Esophagus muscularis mucosa (tissue), 4 donors: Measurements from ENCODE around the gene TP53AIP1. TPM values are rescaled to one million over a fixed set of nuclear protein-coding genes. Genes with fewer than 3 reads are reported as not detected.

ENCODE experiments used
- DNase-seq: peaks from one replicate; pipeline ENCODE4 v3.0.0-alpha.2; 2017; ENCODE audit errors: extremely low spot score
- H3K27ac ChIP-seq, 4 donors: fragments of 200-600 bp; sonication (generic); replicated peaks in 1 of 4; 1 replicate in 3 of 4; 2 replicates in 1 of 4; pipeline ENCODE4 v1.5.1; 2016 to 2019; ENCODE audit warnings: mild to moderate bottlenecking in 1 of 4
- H3K27me3 ChIP-seq, 4 donors: fragments of 200-600 bp; sonication (generic); one replicate each; pipeline versions ENCODE4 v1.5.1 to v1.6.0; 2016 to 2019
- H3K36me3 ChIP-seq, 4 donors: fragments of 200-600 bp; sonication (generic); one replicate each; pipeline ENCODE4 v1.5.1; 2016 to 2019
- H3K4me1 ChIP-seq, 4 donors: fragments of 200-600 bp; sonication (generic); one replicate each; pipeline ENCODE4 v1.5.1; 2016 to 2019
- H3K4me3 ChIP-seq, 4 donors: fragments of 200-600 bp; sonication (generic); 1 replicate in 2 of 4; 2 replicates in 2 of 4; pipeline ENCODE4 v1.5.1; 2016 to 2019; ENCODE audit warnings: mild to moderate bottlenecking in 4 of 4, moderate library complexity in 1 of 4
- H3K9me3 ChIP-seq, 4 donors: fragments of 200-600 bp; sonication (generic); 1 replicate in 3 of 4; 2 replicates in 1 of 4; pipeline ENCODE4 v1.5.1; 2016 to 2019
- CTCF ChIP-seq, 3 experiments: fragments of 200-600 bp in 2 of 3; fragments of 450-650 bp in 1 of 3; sonication (generic) in 2 of 3; IDR thresholded peaks; one replicate each; pipeline ENCODE4 v1.5.1; 2017 to 2019; ENCODE audit warnings: antibody characterized with exemption in 3 of 3, mild to moderate bottlenecking in 2 of 3, moderate library complexity in 1 of 3
- EP300 ChIP-seq: sonication (generic); formaldehyde crosslinking; IDR thresholded peaks from one replicate; pipeline ENCODE4 v1.6.1; 2017; ENCODE audit warnings: antibody characterized with exemption
- POLR2A ChIP-seq: fragments of 450-650 bp; IDR thresholded peaks from one replicate; pipeline ENCODE4 v1.6.1; 2017; ENCODE audit warnings: antibody characterized with exemption, moderate library complexity, mild to moderate bottlenecking, low read depth
- POLR2AphosphoS5 ChIP-seq, 2 donors: sonication (generic); formaldehyde crosslinking; IDR thresholded peaks; one replicate each; pipeline ENCODE4 v1.6.1; 2017; ENCODE audit warnings: antibody characterized with exemption in 2 of 2
- WGBS: methylation state at CpG from one replicate; pipeline ENCODE4 v1.1.5; 2018; 5-methylcytosine and 5-hydroxymethylcytosine counted together
- intact Hi-C: fragments of 100-400 bp; cut with DNase I; formaldehyde crosslinking; loops from one replicate; pipeline ENCODE4 v1.15.1; 2023
- total RNA-seq, 4 donors: library from RNA; depleted of rRNA; stranded (reverse); fragments of >200 nt; gene quantifications; one replicate each; pipeline versions ENCODE4 v1.1.0 to v1.2.1, GENCODE V29; 2016

Gene TP53AIP1
- total RNA-seq, 4 donors from 2014 or later, result 0.57 TPM; not detected in 3

- 76% methylated on average over 15 of the region's 17 CpGs for WGBS
- H3K4me3 ChIP-seq, result no peak overlapping the region
- H3K9me3 ChIP-seq, result no peaks in the 10 kb centered on the region
- DNase-seq, result no peak
- no peaks in the 10 kb centered on the region for H3K36me3 ChIP-seq
- peaks cover 18 to 49% (median 25%) of the 10 kb centered on the region in 4 donors for H3K4me1 ChIP-seq
- no peak overlapping the region for H3K27ac ChIP-seq
- peak in 1 of 2 donors; percentile 19 for TF ChIP-seq POLR2AphosphoS5 (IDR thresholded peaks at IDR 0.05)
- no peak for TF ChIP-seq CTCF (IDR thresholded peaks at IDR 0.05)
- H3K27me3 ChIP-seq, result peaks cover 0 to 4% (median 0%) of the 10 kb centered on the region in 4 donors
- intact Hi-C loops, result no loop called here
Measured at GRCh38 chr11:128903248-128904061, 39.2 kb downstream of the TP53AIP1 start.

GRCh38 chr11:128902515-128903066, 40.1 kb downstream of the TP53AIP1 start:
- Histone ChIP-seq H3K36me3 (no peaks in the 10 kb centered on the region), H3K27me3 (peaks cover 0 to 4% (median 0%) of the 10 kb centered on the region in 4 donors), H3K4me1 (peaks cover 13 to 40% (median 25%) of the 10 kb centered on the region in 4 donors), H3K9me3 (no peaks in the 10 kb centered on the region), H3K27ac (no peak overlapping the region), H3K4me3 (no peak overlapping the region)
- TF ChIP-seq POLR2AphosphoS5 (IDR thresholded peaks at IDR 0.05) (no peak), EP300 (no peak), POLR2A (no peak), CTCF (IDR thresholded peaks at IDR 0.05) (no peak)
- WGBS, result 86% methylated on average over 8 of the region's 10 CpGs
- intact Hi-C loops, result no loop called here
- no peak for DNase-seq

GRCh38 chr11:128901653-128902514, 40.8 kb downstream of the TP53AIP1 start:
- Histone ChIP-seq H3K4me3 (no peak overlapping the region), H3K9me3 (no peaks in the 10 kb centered on the region), H3K4me1 (peaks cover 13 to 33% (median 25%) of the 10 kb centered on the region in 4 donors), H3K27me3 (peaks cover 0 to 4% (median 0%) of the 10 kb centered on the region in 4 donors), H3K27ac (no peak overlapping the region), H3K36me3 (no peaks in the 10 kb centered on the region)
- intact Hi-C loops, result no loop called here
- WGBS, result 64% methylated on average over 28 of the region's 29 CpGs
- TF ChIP-seq POLR2AphosphoS5 (IDR thresholded peaks at IDR 0.05), result no peak
- no peak for TF ChIP-seq POLR2A
- TF ChIP-seq EP300, result no peak
- no peak for TF ChIP-seq CTCF (IDR thresholded peaks at IDR 0.05)
- DNase-seq, result no peak

GRCh38 chr11:128900468-128900867, 42.2 kb downstream of the TP53AIP1 start:
- Histone ChIP-seq H3K4me1 (peaks cover 14 to 21% (median 17%) of the 10 kb centered on the region in 4 donors), H3K27me3 (no peaks in the 10 kb centered on the region), H3K9me3 (no peaks in the 10 kb centered on the region), H3K27ac (no peak overlapping the region), H3K36me3 (no peaks in the 10 kb centered on the region), H3K4me3 (no peak overlapping the region)
- 33% methylated on average over 4 of the region's 4 CpGs for WGBS
- TF ChIP-seq CTCF (IDR thresholded peaks at IDR 0.05), result no peak
- no peak for TF ChIP-seq POLR2A
- TF ChIP-seq EP300, result no peak
- intact Hi-C loops, result no loop called here
- DNase-seq, result no peak
